Endothelial cell of umbilical vein (primary cell): Measurements from ENCODE around the gene MXD4.

Experiments used
- POLR2A ChIP-seq: IDR thresholded peaks from 2 replicates; pipeline ENCODE4 v1.6.1; 2012; ENCODE audit warnings: low read depth, mild to moderate bottlenecking, control low read depth, low read length
- TF ChIP-seq, protein P1 (sequence below), 2 donors: IDR thresholded peaks; 1 replicate in 1 of 2; 2 replicates in 1 of 2; pipeline ENCODE4 v1.5.1; 2011; ENCODE audit warnings: low read length in 2 of 2, mild to moderate bottlenecking in 2 of 2, moderate library complexity in 2 of 2, control low read depth in 1 of 2, inconsistent platforms in 1 of 2, low read depth in 1 of 2; ENCODE audit not compliant: insufficient read depth in 1 of 2; ENCODE audit errors: extremely low read depth in 1 of 2

DNA sequence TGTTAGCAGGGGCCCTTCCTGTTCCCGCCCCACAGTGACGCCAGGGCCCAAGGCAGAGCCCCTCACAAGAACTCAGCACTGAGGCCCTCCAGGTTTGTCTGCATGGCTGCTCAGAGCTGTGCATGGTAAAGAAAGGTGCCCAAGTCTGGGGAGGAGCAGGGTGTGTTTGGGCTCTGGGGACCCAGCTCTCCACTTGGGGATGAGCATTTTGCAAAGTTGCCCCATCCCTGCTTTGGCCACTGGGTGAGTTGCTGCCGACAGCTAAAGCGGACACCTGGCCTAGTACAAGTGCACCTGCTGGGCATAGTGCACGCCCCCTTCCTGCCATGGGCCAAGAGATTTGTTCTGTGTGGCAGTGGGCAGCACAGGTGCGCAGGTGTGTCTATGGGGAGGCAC is 2.0 kb upstream of the MXD4 start:
- TF ChIP-seq, protein P1, sequence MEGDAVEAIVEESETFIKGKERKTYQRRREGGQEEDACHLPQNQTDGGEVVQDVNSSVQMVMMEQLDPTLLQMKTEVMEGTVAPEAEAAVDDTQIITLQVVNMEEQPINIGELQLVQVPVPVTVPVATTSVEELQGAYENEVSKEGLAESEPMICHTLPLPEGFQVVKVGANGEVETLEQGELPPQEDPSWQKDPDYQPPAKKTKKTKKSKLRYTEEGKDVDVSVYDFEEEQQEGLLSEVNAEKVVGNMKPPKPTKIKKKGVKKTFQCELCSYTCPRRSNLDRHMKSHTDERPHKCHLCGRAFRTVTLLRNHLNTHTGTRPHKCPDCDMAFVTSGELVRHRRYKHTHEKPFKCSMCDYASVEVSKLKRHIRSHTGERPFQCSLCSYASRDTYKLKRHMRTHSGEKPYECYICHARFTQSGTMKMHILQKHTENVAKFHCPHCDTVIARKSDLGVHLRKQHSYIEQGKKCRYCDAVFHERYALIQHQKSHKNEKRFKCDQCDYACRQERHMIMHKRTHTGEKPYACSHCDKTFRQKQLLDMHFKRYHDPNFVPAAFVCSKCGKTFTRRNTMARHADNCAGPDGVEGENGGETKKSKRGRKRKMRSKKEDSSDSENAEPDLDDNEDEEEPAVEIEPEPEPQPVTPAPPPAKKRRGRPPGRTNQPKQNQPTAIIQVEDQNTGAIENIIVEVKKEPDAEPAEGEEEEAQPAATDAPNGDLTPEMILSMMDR (IDR thresholded peaks at IDR 0.05; ENCODE audit: extremely low read depth in 1 of 2, insufficient read depth in 1 of 2, low read depth in 1 of 2, low read length in 2 of 2) = no peak
- no peak for TF ChIP-seq POLR2A
